Measurements from ENCODE around the gene SPANXN1.
"Not testable (repeated sequence)": the region's sequence is repeated elsewhere in the genome, so short reads cannot be mapped to it uniquely, and the experiment has no call there.

The SPANXN1 gene

GRCh38 chrX:145247203-145247602 lies at the start of gene SPANXN1:
Gene SPANXN1 (plus strand): TSS chrX:145247503. CDS start chrX:145247587, 84 bp downstream.
- not testable (repeated sequence) for DNase-seq

GRCh38 chrX:145199078-145199477 lies 48.2 kb upstream of the SPANXN1 start:
- no peak for DNase-seq

GRCh38 chrX:145213504-145213903 lies 33.8 kb upstream of the SPANXN1 start:
- no peak for DNase-seq

- DNase-seq = no peak
These were observed 44.9 kb downstream of the SPANXN1 start for GRCh38 chrX:145292218-145292617.

All from NCI-H526 treated with DMSO at 0.1 percent for 48 hours (cell line).